ENCODE measurements around the gene CNMD.

- TF ChIP-seq CTCF (IDR thresholded peaks at IDR 0.05) (no peak), POLR2A (IDR thresholded peaks at IDR 0.05) (no peak)
Measured at GRCh38 chr13:52785739-52786138, 46.1 kb upstream of the CNMD start.

All from right lobe of liver (tissue), 4 donors.